OCI-LY3 (cell line): ENCODE results near the gene PRR20A.
"Not testable (repeated sequence)": the region's sequence is repeated elsewhere in the genome, so short reads cannot be mapped to it uniquely, and the experiment has no call there.

Source experiments
- EZH2phosphoT487 ChIP-seq: fragments of 200-600 bp; shearing (Covaris generic); IDR thresholded peaks from 2 replicates; pipeline ENCODE4 v1.6.1; 2018; ENCODE audit warnings: antibody characterized with exemption, mixed run types, low read depth
- TF ChIP-seq, protein P1 (sequence below): fragments of 200-600, 300-600 bp; sonication (generic); IDR thresholded peaks from 2 replicates; pipeline ENCODE4 v1.5.1; 2014; ENCODE audit warnings: antibody characterized with exemption, low read length, low read depth

DNA sequence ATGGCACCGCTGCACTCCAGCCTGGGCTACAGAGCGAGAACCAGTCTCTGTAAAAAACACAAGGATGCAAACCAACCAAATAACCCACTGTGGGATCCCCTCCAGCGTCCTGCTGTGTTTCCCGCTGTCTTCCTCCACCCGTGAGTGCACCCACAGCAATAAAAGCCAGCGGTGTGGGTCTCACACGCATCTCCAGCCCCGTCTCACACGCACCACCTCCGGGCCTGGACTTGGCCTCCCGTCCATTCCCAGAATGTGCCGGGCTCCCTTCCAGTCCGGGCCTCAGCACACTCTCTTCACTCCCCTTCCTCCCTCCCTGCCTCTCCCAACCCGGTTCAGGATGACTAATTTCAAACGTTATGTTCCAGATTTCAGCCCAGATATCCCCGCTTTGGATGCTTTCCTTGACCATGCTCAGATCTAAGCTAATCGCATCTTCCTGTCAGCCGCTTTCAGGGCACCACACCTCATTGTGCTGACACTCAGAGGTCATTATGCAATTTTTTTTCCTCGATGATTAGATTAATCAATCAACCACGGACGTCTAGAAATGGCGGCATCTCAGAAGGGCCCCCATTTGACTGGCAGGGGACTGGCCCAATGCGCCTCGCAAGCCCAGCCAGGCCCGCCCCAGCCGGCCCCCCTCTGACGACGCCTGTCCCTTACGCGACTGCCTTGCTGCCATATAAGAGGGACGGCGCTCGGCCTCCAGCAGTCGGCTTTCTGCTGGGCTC lies at the start of gene PRR20A:
- TF ChIP-seq, protein P1, sequence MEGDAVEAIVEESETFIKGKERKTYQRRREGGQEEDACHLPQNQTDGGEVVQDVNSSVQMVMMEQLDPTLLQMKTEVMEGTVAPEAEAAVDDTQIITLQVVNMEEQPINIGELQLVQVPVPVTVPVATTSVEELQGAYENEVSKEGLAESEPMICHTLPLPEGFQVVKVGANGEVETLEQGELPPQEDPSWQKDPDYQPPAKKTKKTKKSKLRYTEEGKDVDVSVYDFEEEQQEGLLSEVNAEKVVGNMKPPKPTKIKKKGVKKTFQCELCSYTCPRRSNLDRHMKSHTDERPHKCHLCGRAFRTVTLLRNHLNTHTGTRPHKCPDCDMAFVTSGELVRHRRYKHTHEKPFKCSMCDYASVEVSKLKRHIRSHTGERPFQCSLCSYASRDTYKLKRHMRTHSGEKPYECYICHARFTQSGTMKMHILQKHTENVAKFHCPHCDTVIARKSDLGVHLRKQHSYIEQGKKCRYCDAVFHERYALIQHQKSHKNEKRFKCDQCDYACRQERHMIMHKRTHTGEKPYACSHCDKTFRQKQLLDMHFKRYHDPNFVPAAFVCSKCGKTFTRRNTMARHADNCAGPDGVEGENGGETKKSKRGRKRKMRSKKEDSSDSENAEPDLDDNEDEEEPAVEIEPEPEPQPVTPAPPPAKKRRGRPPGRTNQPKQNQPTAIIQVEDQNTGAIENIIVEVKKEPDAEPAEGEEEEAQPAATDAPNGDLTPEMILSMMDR: not testable (repeated sequence)
- not testable (repeated sequence) for TF ChIP-seq EZH2phosphoT487
